Stimulated activated CD8-positive, alpha-beta memory T cell treated with anti-CD3 and anti-CD28 coated beads, Interleukin-2, amount 100 ng/mL, for 48 hours (primary cell): ENCODE measurements around the gene PSMB7.

Experiments used
- DNase-seq, 2 donors: peaks; one replicate each; pipeline ENCODE4 v3.0.0-alpha.2; 2020; ENCODE audit warnings: low read depth in 2 of 2

Gene PSMB7

GRCh38 chr9:124345751-124346281 is 69.4 kb downstream of the PSMB7 start:
- DNase-seq: no peak

- DNase-seq: no peak
These were observed 70.2 kb downstream of the PSMB7 start for GRCh38 chr9:124345063-124345462.

GRCh38 chr9:124344291-124345050 is 70.8 kb downstream of the PSMB7 start:
- no peak for DNase-seq

- no peak for DNase-seq
These were observed 71.5 kb downstream of the PSMB7 start for GRCh38 chr9:124343533-124344290.

GRCh38 chr9:124342776-124343485 is 72.3 kb downstream of the PSMB7 start:
- DNase-seq: no peak

GRCh38 chr9:124342402-124342775 is 72.9 kb downstream of the PSMB7 start:
- no peak for DNase-seq

GRCh38 chr9:124341455-124342170 is 73.6 kb downstream of the PSMB7 start:
- no peak for DNase-seq

- DNase-seq: no peak
These were observed 74.8 kb downstream of the PSMB7 start for GRCh38 chr9:124340219-124341069.

GRCh38 chr9:124339603-124340146 is 75.6 kb downstream of the PSMB7 start:
- DNase-seq: no peak

GRCh38 chr9:124337562-124337961 is 77.7 kb downstream of the PSMB7 start:
- no peak for DNase-seq

GRCh38 chr9:124335320-124335707 is 79.9 kb downstream of the PSMB7 start:
- no peak for DNase-seq

- no peak for DNase-seq
These were observed 80.5 kb downstream of the PSMB7 start for GRCh38 chr9:124334568-124335319.

- no peak for DNase-seq
These were observed 82.1 kb downstream of the PSMB7 start for GRCh38 chr9:124333203-124333579.

- no peak for DNase-seq
These were observed 82.7 kb downstream of the PSMB7 start for GRCh38 chr9:124332361-124333202.

- no peak for DNase-seq
These were observed 83.7 kb downstream of the PSMB7 start for GRCh38 chr9:124331580-124331979.

- no peak for DNase-seq
These were observed 85.1 kb downstream of the PSMB7 start for GRCh38 chr9:124330011-124330697.

GRCh38 chr9:124329206-124329792 is 85.9 kb downstream of the PSMB7 start:
- DNase-seq: no peak

- no peak for DNase-seq
These were observed 87.0 kb downstream of the PSMB7 start for GRCh38 chr9:124328285-124328684.
